PFSK-1 (cell line): ENCODE results near the gene ADAMTS14.

ENCODE experiments used
- POLR2AphosphoS5 ChIP-seq: IDR thresholded peaks from 2 replicates; pipeline ENCODE4 v1.6.1; 2012; ENCODE audit warnings: low read depth, mild to moderate bottlenecking, control low read depth, low read length, moderate library complexity
- SIN3A ChIP-seq: IDR thresholded peaks from 2 replicates; pipeline ENCODE4 v1.6.1; 2012; ENCODE audit warnings: mild to moderate bottlenecking, low read length, moderate library complexity, borderline replicate concordance; ENCODE audit not compliant: insufficient read depth
- TF ChIP-seq, protein P1 (sequence below), 2 experiments: IDR thresholded peaks; 2 replicates each; pipeline versions ENCODE4 v1.6.1 to v1.8.0; 2011 to 2012; ENCODE audit warnings: low read depth in 2 of 2, low read length in 2 of 2, control low read depth in 1 of 2, inconsistent platforms in 1 of 2, mild to moderate bottlenecking in 1 of 2, moderate library complexity in 1 of 2; ENCODE audit not compliant: insufficient read depth in 1 of 2

DNA sequence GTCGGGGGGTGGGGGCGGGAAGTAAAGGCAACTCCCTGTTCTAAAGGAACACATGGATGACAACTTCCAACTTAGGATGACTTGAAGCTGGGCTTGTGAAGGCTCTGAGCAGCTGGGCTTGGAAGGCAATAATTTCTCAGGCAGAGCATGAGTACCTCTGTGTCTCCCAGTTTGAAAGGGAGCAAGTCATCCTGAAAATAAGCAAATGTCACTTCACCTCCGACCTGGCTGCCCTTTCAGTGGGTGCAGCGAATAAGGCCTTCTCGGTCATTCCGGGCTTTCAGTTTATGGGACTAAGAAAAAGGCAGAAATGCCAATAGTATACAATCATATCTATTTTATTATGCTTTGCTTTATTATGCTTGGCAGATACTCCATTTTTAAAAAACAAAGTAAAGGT, 15.3 kb upstream of the ADAMTS14 start:
- TF ChIP-seq, protein P1, sequence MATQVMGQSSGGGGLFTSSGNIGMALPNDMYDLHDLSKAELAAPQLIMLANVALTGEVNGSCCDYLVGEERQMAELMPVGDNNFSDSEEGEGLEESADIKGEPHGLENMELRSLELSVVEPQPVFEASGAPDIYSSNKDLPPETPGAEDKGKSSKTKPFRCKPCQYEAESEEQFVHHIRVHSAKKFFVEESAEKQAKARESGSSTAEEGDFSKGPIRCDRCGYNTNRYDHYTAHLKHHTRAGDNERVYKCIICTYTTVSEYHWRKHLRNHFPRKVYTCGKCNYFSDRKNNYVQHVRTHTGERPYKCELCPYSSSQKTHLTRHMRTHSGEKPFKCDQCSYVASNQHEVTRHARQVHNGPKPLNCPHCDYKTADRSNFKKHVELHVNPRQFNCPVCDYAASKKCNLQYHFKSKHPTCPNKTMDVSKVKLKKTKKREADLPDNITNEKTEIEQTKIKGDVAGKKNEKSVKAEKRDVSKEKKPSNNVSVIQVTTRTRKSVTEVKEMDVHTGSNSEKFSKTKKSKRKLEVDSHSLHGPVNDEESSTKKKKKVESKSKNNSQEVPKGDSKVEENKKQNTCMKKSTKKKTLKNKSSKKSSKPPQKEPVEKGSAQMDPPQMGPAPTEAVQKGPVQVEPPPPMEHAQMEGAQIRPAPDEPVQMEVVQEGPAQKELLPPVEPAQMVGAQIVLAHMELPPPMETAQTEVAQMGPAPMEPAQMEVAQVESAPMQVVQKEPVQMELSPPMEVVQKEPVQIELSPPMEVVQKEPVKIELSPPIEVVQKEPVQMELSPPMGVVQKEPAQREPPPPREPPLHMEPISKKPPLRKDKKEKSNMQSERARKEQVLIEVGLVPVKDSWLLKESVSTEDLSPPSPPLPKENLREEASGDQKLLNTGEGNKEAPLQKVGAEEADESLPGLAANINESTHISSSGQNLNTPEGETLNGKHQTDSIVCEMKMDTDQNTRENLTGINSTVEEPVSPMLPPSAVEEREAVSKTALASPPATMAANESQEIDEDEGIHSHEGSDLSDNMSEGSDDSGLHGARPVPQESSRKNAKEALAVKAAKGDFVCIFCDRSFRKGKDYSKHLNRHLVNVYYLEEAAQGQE (IDR thresholded peaks at IDR 0.05; ENCODE audit: insufficient read depth in 1 of 2, low read depth in 2 of 2, low read length in 2 of 2), result no peak
- TF ChIP-seq POLR2AphosphoS5 (no peak), SIN3A (no peak)
